ENCODE results near the gene CACNA1C.

Gene CACNA1C

DNA sequence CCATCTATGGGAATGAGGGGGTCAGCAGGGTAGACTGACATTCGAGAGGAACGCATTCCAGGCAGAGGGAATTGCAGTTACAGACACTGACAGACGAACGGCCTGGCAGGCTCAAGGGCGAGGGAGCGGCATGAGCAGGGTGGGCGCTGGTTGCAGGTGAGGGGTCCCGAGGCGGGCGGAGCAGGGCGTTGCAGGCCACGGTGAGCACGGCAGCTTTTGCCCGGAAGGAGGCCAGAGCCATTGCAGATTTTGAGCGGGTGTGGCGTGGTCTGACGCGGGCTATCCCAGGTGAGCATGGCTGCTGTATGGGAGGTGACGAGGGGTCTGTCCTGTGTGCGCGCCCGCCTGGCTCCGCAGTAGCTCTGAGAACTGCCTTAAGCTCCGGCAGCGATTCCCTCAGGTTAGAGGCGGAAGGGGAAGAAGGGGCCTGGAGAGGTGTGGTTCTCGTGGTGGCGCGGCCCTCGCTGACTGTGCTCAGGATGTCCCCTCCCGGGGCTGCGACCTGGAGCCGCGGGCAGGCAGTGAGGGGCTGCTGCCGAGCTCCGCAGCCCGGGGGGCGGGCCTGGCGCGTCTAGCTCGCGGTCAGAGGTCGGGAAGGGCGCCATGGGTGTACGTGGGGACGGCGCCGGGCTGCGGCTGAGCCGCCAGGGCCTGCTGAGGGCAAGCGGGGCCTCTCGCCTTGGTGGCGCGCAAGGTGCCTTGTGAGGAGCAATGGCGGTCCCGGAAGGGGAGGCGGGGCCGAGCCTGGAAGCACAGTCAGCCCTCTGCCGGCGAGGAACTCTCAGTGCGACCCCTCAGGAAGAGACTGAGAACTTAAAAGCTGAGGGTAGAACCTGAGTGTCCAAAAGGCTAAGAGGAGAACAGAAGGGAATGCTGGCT is 177.1 kb downstream of the CACNA1C start:
- FAIRE-seq (no peak), DNase-seq (ENCODE audit: low spot score) (no peak)

DNA sequence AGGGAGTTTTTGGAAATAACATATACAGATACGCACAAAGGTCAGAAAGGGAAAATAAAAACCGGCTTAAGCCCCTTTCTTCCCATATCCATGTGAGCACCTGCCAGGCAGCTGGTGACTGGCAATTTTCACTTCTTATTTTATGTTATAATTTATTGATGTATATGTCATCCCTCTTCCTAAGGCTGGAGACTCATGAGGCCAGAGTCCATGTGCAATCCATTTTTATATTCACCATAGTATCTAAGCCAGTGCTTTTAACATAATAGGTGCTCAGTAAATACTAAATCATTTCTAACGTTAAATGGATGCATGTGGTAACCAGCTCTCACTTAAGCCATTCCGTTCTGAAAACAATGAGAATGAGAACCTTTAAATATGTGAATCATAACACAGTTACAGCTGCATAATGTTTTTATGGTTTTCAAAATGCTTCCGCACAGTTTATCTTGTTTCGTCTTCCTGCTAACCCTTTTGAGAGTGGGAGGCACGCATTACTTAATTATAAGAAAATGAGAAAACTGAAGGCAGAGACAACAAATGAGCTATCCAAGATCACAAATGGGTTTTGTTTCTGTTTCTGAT is 178.3 kb downstream of the CACNA1C start:
- DNase-seq (ENCODE audit: low spot score): no peak
- no peak for FAIRE-seq

DNA sequence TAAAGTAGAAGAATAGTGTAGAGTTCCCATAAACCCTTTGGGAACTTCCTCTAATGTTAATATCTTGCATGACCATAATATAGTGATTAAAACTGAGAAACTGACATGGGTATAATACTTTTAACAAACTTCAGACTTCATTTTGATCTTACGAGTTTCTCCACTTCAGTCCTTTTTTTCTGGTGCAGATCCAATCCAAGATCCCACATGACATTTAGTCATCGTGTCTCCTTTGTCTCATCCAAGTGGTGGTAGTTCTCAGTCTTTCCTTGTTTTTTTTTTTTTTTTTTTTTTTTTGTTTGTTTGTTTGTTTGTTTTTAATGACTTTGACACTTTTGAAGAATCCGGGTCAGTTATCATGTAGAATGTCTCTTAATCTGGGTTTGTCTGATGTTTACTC is 179.2 kb downstream of the CACNA1C start:
- DNase-seq (ENCODE audit: low spot score): no peak
- no peak for FAIRE-seq

DNA sequence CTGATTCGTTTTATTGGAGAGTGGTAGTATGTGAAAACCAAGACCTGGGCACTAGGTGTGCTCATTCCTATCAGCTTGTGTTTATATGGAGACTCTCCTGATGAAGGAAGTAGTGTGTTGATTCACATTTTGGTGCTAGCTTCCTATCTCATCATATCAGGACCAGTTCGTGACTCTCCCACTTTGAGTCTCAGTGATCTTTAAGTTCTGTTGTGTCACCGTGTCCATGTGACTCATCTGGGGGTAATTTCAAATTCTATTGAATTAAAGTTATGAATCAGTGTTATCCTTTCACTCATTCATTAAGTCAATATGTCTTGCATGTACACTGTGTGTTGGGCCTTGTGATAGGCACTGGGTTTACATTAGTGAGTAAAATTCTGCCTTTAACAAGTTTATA is 180.2 kb downstream of the CACNA1C start:
- peak; percentile 50 for FAIRE-seq
- DNase-seq (ENCODE audit: low spot score): no peak

DNA sequence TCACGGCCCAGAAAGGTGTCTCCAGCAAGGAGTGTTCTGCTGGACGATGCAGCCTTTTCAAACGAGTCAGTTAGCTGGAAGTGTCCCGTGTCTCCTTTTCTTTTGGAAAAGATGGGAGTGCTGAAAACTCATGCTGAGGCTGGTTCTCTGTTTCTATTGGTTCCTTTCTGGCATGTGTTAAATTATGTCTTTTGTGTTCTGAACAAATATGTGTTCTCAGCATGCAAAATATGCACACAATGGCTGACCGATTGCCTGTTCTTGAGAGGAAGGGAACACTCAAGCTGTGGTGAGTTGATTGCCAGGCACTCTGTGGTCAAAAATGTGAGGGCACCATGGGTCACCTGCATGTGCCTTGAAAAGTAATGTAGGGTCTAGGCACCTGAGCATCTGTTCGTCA is 181.3 kb downstream of the CACNA1C start:
- DNase-seq (ENCODE audit: low spot score) (no peak), FAIRE-seq (peak; percentile 17)

DNA sequence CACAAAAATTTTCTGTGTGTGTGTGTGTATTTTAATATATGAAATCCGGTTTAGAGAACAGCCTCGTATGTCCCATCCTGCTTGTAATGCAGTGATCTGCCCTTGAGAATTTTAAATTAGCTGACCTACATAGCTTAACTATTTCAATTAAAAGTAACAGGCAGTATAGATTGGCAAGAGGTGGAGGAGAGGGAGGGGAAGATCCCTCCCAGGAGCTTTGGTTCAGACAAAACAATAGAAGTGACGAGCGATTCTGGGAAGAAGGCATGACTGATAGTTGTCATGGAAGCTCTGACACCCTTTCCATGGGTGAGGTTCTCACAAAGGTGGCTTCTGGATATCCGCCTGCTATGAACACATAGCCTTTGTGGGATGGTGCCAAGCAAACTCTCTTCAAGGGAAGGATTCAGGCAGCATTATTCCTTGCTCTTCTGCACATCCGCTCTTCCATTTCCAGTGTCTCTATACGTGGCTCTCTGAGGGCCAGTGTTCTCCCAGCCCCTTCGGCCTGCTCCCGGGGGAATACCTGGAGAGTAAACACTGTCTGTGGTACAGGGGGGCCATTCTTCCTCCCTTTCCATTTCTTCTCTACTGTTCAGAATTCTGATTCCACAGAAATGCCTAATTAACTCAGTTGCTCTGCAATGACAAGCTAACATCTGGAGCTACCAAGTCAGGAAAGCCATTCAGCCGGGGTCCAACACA is 182.0 kb downstream of the CACNA1C start:
- FAIRE-seq: no peak
- no peak for DNase-seq (ENCODE audit: low spot score)

DNA sequence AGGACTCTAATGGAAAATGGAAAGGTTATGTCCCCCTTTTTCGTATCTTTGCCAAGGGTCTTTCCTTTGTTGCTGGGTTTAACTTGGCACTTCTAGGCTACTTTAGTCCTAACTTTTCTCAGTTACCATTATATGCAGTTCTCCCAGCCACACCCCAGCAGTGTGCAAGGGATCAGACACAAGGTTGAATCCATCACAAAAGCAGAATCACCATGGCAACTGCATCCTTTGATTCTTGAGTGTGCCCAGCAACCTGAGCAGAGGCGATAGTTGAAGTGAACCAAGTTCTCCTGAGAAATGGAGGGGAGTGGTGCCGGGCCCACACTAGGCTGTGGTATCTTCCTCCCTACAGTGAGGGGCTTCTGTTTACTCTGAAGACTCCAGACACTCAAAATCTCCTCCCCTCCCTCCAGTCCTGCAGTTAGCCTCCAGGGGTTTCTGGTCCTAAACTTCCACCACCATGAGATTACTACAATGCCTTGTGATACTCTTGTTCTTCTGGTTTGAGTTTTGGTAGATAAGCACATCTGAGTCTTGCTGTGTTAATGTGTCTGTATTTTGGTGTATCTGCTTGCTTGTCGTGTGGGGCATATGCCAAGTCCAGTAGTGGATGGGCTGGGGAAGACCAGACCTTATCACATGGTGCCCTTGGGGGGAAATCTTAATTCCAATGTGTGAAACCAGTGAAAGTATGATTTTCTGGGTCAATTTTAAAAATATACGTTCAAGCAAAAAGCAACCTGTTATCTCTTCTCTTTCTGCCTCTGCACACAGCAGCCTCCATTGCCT is 183.9 kb downstream of the CACNA1C start:
- no peak for DNase-seq (ENCODE audit: low spot score)
- peak; percentile 74 for FAIRE-seq

DNA sequence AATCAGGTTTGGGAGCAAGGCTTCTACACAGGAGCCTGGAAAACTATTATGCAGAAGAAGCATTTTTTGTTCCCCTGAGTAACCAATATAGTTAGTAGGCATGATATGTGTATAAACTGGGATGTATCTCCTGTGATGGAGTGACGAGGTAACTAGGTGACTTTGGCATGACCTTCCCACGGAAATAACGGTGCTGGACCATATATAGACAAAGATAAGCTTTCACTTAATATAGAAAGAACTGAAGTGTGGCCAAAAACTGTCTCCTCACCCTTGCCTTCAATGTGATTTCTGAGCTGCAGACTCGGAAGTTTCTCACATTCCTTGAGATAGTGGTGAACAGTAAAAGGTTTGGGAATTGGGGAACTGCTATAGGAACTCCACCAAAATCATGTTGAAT is 185.3 kb downstream of the CACNA1C start:
- DNase-seq (ENCODE audit: low spot score) (no peak), FAIRE-seq (no peak)

DNA sequence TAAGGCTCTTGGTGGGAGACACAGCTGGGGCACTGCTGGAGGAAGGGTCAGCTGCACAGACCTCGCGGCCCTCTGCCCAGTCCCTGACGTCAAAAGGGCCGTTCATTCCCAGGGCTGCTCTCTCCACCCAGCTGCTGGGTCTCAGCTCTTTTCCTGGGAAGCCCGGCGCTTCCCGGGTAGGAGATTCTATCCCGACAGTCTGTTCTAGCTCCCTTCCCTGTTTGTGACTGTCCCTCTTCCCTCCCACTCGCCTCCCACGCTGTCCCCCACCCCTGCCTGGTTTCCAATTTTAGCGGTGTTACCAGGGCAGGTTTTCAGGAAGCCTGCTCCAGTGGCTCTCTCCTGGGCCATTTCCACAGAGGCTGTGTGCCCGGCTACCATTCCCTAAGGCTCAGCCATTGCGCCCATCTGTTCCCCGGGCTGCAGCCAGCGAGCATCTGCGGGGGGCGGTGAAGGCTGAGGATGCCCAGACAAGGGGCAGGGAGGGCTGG is 186.6 kb downstream of the CACNA1C start:
- FAIRE-seq: no peak
- DNase-seq (ENCODE audit: low spot score): no peak

DNA sequence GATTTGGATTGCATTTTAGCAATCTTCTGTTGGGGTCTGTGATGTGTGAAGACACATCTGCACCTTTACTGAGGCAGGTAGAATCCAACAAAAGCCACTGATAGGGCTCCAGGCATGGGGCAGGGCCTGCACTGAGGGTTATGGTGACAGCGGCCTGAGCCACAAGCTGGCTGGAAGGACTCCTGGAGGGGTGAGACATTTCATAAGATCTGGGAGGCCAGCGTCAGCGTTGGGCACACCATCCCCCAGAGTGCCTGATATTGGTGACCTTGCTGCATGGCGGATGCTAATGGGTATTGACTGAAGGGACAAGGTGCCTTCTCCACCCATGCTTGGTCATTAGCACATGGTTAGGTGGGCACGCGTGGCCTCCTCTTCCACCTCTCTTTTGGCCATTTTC is 187.6 kb downstream of the CACNA1C start:
- DNase-seq (ENCODE audit: low spot score) (no peak), FAIRE-seq (no peak)

DNA sequence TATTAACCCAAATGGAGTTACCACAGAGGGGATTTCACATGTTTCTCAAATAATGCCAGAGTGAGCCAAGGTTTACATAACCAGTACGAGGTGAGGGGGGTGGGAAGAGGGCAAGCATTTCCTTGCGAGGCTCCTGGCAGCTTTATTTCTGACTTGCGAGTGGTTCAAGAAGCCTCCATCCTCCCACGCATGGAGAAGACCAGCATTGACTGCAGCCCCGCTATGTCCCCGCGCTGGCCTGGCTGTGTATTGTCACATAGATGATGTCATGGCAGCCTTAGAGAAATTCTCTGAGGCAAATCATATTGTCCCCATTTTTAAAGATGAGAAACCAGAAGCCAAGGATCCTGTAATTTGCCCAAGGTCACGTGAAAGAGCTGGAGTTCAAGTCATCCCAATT is 188.2 kb downstream of the CACNA1C start:
- DNase-seq (ENCODE audit: low spot score): no peak
- FAIRE-seq: no peak

DNA sequence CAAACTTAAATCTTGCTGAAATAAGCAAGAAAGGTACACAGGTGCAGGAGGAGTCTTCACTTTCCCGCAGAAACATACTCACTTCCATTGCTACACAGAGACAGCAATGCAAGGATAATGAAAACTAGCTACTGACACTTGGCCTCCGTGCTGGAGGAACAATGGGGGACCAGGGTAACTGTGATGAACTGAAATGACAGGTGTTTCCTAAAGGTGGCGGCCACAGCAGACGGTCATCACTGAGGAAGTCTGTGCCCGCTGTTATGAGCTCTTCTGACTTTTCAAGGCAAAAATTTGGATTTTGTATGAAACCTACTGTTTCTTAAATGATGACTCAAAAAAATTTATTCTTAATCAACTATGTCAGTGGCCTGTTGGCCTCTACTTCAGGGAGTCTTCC is 189.4 kb downstream of the CACNA1C start:
- no peak for FAIRE-seq

DNA sequence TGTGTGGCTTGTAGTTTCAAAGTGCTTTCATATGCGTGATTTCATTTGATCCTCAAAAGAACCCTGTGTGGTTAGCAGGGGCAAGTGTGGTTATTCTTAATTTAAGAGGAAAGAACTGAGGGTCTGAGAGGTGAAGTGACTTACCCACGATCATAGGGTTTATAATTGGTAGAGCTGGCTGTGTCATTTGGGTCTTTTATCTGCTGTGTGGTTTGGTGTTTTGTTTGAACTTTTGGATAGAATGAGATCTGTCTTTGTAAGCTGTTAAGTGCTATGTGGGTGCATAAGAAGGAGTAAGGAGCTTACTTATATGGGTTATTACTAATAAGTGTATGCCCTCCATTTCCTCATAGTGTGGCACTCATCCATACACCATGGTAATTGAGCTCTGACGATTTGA is 190.0 kb downstream of the CACNA1C start:
- FAIRE-seq (no peak), DNase-seq (ENCODE audit: low spot score) (no peak)

More for the DNA sequence above, 189.4 kb downstream of the CACNA1C start:
- no peak for DNase-seq (ENCODE audit: low spot score)

DNA sequence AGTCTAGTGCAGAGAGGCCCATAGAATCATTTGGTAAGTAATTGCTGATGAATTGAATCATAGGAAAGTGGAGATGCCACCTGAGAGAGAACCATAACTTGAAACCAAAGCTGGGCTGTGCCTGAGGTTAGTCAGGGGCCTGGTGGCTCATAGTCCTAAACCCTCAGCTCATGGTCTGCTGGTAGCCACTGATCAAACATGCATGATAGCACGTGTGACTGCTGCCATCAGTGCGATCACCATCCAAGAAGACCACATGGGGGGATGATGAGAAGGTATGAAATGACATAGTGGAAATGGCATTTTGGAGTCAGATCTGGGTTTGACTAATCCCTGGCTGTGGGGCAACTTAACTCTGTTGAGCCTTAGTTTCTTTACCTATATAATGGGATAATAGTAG is 190.5 kb downstream of the CACNA1C start:
- FAIRE-seq (peak; percentile 89), DNase-seq (ENCODE audit: low spot score) (no peak)

DNA sequence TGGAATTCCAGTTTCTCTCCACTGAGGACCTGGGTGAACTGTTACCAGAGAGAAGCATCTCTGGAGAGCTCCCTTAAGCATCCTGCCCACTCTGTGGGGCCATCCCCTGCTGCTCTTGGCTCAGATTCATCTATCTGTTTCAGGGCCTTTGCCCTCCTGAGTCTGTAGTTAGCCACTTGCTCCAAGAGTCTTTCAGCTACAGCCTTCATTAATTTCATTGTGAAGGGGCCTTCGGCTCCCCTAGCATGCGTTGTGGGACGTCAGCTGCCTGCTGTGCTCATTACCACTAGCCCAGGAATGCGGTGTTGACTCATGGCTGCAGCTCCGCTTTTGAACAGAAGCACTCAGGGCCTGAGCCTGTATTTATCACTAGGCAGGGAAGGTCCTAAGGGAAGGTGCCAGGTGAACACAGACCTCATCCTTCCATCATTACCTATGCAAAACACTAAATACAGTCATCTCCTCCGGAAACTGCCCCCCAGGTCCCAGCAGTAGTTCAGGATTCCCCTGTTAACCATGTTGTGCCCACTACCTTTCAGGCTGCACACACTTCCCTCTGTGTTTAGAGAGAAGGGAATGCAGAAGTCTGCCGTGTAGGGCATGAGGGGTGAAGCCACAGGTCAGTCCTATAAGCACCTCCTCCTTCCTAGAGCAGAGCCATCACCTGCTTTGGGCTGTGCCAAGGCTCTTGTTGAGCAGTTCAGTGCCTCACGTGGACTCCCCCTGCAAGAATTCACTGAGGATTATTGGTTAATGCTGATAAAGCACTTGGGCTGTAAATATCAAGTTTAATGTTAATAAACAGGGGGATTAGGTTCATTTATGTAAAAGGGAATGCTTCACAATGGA is 191.4 kb downstream of the CACNA1C start:
- DNase-seq (ENCODE audit: low spot score) (peak; percentile 95), FAIRE-seq (peak; percentile 98)

DNA sequence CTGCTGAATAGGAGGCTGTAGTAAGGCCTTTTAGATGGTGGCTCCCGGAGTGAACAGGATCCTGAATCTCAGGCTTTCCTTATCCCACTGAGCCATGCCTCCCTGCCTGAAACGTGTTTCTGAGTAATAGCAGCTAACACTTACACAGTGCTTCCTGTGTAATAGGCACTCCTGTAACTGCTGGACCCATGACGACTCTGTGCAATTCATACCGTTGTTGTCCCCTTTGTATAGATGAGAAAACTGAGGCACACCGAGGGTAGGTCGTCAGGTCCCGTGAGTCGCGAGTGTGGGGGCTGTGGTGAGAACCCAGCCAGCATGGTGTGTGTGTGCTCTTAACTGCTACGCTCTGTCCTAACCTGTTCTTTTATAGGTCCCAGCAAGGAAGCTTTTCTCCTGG is 193.6 kb downstream of the CACNA1C start:
- FAIRE-seq (peak; percentile 86), DNase-seq (ENCODE audit: low spot score) (no peak)

DNA sequence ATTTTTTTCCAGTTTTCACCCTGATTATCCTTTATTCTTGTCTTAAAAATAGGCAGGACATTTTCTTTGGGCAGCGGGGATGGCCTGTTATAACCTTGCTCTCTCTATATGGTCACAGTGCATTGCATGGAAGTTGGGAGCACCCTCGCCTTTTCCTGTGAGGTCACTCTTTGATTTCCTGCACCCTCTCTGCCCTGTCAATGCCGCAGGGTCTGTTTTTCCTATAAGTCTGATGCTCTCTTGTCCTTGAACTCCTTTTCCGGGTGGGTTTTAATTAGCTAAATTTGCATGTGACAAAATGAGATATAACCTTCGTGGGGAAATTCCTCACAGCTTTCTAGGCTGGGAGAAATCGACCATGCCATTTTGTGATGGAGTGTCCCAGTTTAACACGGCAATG is 194.3 kb downstream of the CACNA1C start:
- FAIRE-seq (no peak), DNase-seq (ENCODE audit: low spot score) (no peak)

DNA sequence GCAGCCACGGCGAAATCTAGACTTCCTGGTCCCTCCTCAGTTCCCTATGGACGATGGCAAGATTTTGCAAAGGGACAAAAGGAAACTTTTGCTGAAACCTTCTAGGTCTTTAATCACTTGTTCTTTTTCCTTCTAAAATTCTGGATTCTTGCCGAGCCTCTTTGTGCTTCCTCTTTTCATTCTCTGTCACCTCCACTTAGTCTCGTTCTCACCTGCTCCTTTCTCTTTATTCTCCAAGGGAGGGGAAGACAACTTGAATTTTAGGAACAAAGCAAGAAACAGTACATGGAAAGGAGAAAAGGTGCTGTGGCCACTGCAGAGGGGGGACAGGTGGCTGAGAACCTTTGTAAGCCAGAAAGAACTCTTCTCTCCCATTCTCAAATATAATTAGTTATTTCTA is 194.8 kb downstream of the CACNA1C start:
- DNase-seq (ENCODE audit: low spot score): no peak
- FAIRE-seq: no peak

DNA sequence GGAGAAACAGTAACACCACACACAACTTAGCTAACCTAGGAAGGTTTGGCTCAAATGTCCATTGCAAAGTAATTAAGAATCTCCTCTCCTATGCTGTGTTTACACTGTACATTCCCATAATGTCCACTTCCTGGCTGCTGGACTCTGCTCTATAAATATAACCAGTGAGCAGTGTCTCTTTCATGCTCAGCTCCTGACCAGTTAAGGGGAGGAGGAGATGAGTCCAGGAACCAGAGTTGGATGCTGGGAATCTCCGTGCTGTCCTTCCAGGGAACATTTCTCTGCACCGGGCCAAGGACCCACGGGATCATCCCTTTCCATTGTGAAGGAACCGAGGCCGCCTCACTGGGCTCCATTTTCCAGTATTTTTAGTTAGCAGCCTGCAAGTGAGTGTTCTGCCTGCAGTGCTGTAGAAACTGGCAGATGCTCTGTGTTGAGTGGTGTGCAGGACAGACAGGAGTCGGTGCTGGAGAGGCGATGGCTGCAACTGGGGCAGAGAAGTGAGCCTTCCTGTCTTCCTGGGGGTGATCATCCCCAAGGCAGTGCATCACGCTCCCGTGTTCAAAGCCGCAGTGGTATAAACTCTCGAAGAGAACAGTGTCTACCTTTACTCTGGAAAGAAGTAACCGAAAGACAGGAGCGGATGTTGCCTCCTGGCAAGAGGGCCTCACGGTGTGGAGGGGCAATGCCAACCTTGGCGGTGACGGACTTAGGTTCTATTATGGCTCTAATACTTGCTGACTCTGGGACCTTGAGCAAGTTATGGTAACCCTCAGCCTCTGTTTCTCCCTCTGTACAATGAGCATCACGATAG is 195.5 kb downstream of the CACNA1C start:
- FAIRE-seq: no peak

More for the DNA sequence above, 195.5 kb downstream of the CACNA1C start:
- DNase-seq (ENCODE audit: low spot score): no peak
